ENCODE results near the gene SIAE. TPM values are rescaled to one million over a fixed set of nuclear protein-coding genes. Genes with fewer than 3 reads are reported as not detected.
A peak's percentile ranks its signal among the peaks of the same experiment; 100 is the strongest.

SIAE gene
- total and polyA plus RNA-seq, 4 donors: 18.7 to 37.1 (median 26.7) TPM

GRCh38 chr11:124584681-124585372 lies 88.7 kb downstream of the SIAE start:
- Histone ChIP-seq H3K36me3 (ENCODE audit: control insufficient read depth in 4 of 4, insufficient read depth in 4 of 4, low read length in 4 of 4) (no peaks in the 10 kb centered on the region), H3K4me3 (no peak overlapping the region), H3K9me3 (ENCODE audit: control insufficient read depth in 4 of 4, insufficient read depth in 3 of 4, low read length in 3 of 4) (no peaks in the 10 kb centered on the region), H3K9ac (ENCODE audit: insufficient read depth in 1 of 2, low read length in 2 of 2) (no peak overlapping the region), H3K27ac (ENCODE audit: low read depth in 1 of 2, low read length in 1 of 2) (peak overlapping the region in 1 of 2 donors; percentile 20), H3K4me1 (ENCODE audit: control insufficient read depth in 5 of 5, insufficient read depth in 5 of 5, low read length in 5 of 5) (peaks cover 0 to 3% (median 0%) of the 10 kb centered on the region in 5 donors), H3K27me3 (ENCODE audit: control insufficient read depth in 3 of 3, insufficient read depth in 3 of 3, low read length in 2 of 3) (no peaks in the 10 kb centered on the region)
- DNase-seq (peak; percentile 16 to 50 (median 26)), ATAC-seq (ENCODE audit: insufficient read depth, low FRiP score) (no peak)
- TF ChIP-seq, protein P1, sequence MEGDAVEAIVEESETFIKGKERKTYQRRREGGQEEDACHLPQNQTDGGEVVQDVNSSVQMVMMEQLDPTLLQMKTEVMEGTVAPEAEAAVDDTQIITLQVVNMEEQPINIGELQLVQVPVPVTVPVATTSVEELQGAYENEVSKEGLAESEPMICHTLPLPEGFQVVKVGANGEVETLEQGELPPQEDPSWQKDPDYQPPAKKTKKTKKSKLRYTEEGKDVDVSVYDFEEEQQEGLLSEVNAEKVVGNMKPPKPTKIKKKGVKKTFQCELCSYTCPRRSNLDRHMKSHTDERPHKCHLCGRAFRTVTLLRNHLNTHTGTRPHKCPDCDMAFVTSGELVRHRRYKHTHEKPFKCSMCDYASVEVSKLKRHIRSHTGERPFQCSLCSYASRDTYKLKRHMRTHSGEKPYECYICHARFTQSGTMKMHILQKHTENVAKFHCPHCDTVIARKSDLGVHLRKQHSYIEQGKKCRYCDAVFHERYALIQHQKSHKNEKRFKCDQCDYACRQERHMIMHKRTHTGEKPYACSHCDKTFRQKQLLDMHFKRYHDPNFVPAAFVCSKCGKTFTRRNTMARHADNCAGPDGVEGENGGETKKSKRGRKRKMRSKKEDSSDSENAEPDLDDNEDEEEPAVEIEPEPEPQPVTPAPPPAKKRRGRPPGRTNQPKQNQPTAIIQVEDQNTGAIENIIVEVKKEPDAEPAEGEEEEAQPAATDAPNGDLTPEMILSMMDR (IDR thresholded peaks at IDR 0.05; ENCODE audit: control extremely low read depth, extremely low read depth): no peak
- WGBS, 2 donors: 56 to 82% methylated on average over 4 of the region's 4 CpGs

- Histone ChIP-seq H3K36me3 (ENCODE audit: control insufficient read depth in 4 of 4, insufficient read depth in 4 of 4, low read length in 4 of 4) (no peaks in the 10 kb centered on the region), H3K4me1 (ENCODE audit: control insufficient read depth in 5 of 5, insufficient read depth in 5 of 5, low read length in 5 of 5) (peaks cover 0 to 3% (median 0%) of the 10 kb centered on the region in 5 donors), H3K27ac (ENCODE audit: low read depth in 1 of 2, low read length in 1 of 2) (no peak overlapping the region), H3K4me3 (no peak overlapping the region), H3K9ac (ENCODE audit: insufficient read depth in 1 of 2, low read length in 2 of 2) (no peak overlapping the region), H3K9me3 (ENCODE audit: control insufficient read depth in 4 of 4, insufficient read depth in 3 of 4, low read length in 3 of 4) (no peaks in the 10 kb centered on the region), H3K27me3 (ENCODE audit: control insufficient read depth in 3 of 3, insufficient read depth in 3 of 3, low read length in 2 of 3) (no peaks in the 10 kb centered on the region)
- ATAC-seq (ENCODE audit: insufficient read depth, low FRiP score): no peak
- DNase-seq: no peak
- 75 to 92% methylated on average over 8 of the region's 8 CpGs for WGBS, 2 donors
- TF ChIP-seq, protein P1 (IDR thresholded peaks at IDR 0.05; ENCODE audit: control extremely low read depth, extremely low read depth): no peak
These were observed 89.8 kb downstream of the SIAE start for GRCh38 chr11:124583781-124584180.

Small RNAs within 50 kb of the gene (small RNA-seq; reads per million reads assigned to genes)
- gene RNA5SP352 (ENCODE audit: low replicate concordance): not detected

Other genes with a start within 250 kb of the SIAE start
- not detected for gene OR8B4, start 248.9 kb downstream of the SIAE start, total RNA-seq
- gene OR8B4, start 248.9 kb downstream of the SIAE start, polyA plus RNA-seq: not detected
- gene OR8B8, start 228.0 kb downstream of the SIAE start, total RNA-seq: not detected
- not detected for gene OR8B8, start 228.0 kb downstream of the SIAE start, polyA plus RNA-seq
- gene OR8B12, start 130.1 kb downstream of the SIAE start, total RNA-seq: not detected
- not detected for gene OR8B12, start 130.1 kb downstream of the SIAE start, polyA plus RNA-seq
- gene OR8A1, start 103.7 kb downstream of the SIAE start, total RNA-seq: not detected
- not detected for gene OR8A1, start 103.7 kb downstream of the SIAE start, polyA plus RNA-seq
- gene PANX3, start 62.3 kb downstream of the SIAE start, total RNA-seq: not detected
- gene PANX3, start 62.3 kb downstream of the SIAE start, polyA plus RNA-seq: not detected
- gene TBRG1, start 50.9 kb downstream of the SIAE start, total RNA-seq: 10 to 100 TPM; 42.3 to 47.0 TPM
- gene TBRG1, start 50.9 kb downstream of the SIAE start, polyA plus RNA-seq: 10 to 100 TPM; 31.3 to 32.9 TPM
- gene SPA17, start 165 bp upstream of the SIAE start, total RNA-seq: 10 to 100 TPM; 14.4 to 15.6 TPM
- gene SPA17, start 165 bp upstream of the SIAE start, polyA plus RNA-seq: 10 to 100 TPM; 16.4 to 28.9 TPM
- gene NRGN, start 66.2 kb upstream of the SIAE start, total RNA-seq: 100 to 1,000 TPM in 1 of 2 donors, 10 to 100 TPM in 1; 27.2 to 117 TPM
- 100 to 1,000 TPM in 1 of 2 donors, 10 to 100 TPM in 1; 58.5 to 250 TPM for gene NRGN, start 66.2 kb upstream of the SIAE start, polyA plus RNA-seq
- 10 to 100 TPM; 20.9 to 39.8 TPM for gene VSIG2, start 78.5 kb upstream of the SIAE start, total RNA-seq
- gene VSIG2, start 78.5 kb upstream of the SIAE start, polyA plus RNA-seq: 10 to 100 TPM; 20.2 to 30.4 TPM
- gene ESAM, start 88.6 kb upstream of the SIAE start, total RNA-seq: 100 to 1,000 TPM; 122 to 142 TPM
- gene ESAM, start 88.6 kb upstream of the SIAE start, polyA plus RNA-seq: 100 to 1,000 TPM in 1 of 2 donors, 10 to 100 TPM in 1; 77.7 to 139 TPM
- 10 to 100 TPM; 15.0 to 33.6 TPM for gene MSANTD2, start 126.7 kb upstream of the SIAE start, total RNA-seq
- 10 to 100 TPM in 1 of 2 donors, 1 to 10 TPM in 1; 3.9 to 16.4 TPM for gene MSANTD2, start 126.7 kb upstream of the SIAE start, polyA plus RNA-seq
- 10 to 100 TPM; 16.7 to 16.8 TPM for gene ROBO3, start 191.7 kb upstream of the SIAE start, total RNA-seq
- gene ROBO3, start 191.7 kb upstream of the SIAE start, polyA plus RNA-seq: 10 to 100 TPM in 1 of 2 donors, 1 to 10 TPM in 1; 9.3 to 13.5 TPM
- gene ROBO4, start 224.1 kb upstream of the SIAE start, total RNA-seq: 10 to 100 TPM; 51.7 to 52.1 TPM
- 10 to 100 TPM; 27.3 to 32.1 TPM for gene ROBO4, start 224.1 kb upstream of the SIAE start, polyA plus RNA-seq
- gene HEPN1, start 245.5 kb upstream of the SIAE start, total RNA-seq: not detected
- gene HEPN1, start 245.5 kb upstream of the SIAE start, polyA plus RNA-seq: not detected

All from lung (tissue), 13 donors.